Heart left ventricle (tissue), 16 donors: ENCODE data around the gene TAF10. TPM values are rescaled to one million over a fixed set of nuclear protein-coding genes. Genes with fewer than 3 reads are reported as not detected.

Source experiments
- ATAC-seq, 4 donors: fragments of 200-7000 bp; cut with Tn5 transposase; one replicate each; pipeline ENCODE4 v1.9.1; 2020 to 2022; ENCODE audit warnings: moderate library complexity in 4 of 4, mild to moderate bottlenecking in 3 of 4, moderate number of reproducible peaks in 1 of 4
- DNase-seq, 5 donors: peaks; one replicate each; pipeline ENCODE4 v3.0.0-alpha.2; 2020
- H3K27ac ChIP-seq, 12 donors: fragments of 200-600 bp; sonication (generic) in 4 of 12; one replicate each; pipeline versions ENCODE4 v1.5.0 to v1.8.0; 2016 to 2022; ENCODE audit warnings: mild to moderate bottlenecking in 2 of 12
- H3K27me3 ChIP-seq, 9 donors: fragments of 200-600 bp; sonication (generic) in 2 of 9; one replicate each; pipeline versions ENCODE4 v1.5.1 to v1.8.0; 2016 to 2022; ENCODE audit warnings: mild to moderate bottlenecking in 3 of 9
- H3K36me3 ChIP-seq, 9 donors: fragments of 200-600 bp; sonication (generic) in 2 of 9; one replicate each; pipeline versions ENCODE4 v1.5.0 to v1.8.0; 2018 to 2022; ENCODE audit warnings: mild to moderate bottlenecking in 2 of 9
- H3K4me1 ChIP-seq, 12 donors: fragments of 200-600 bp; sonication (generic) in 4 of 12; one replicate each; pipeline versions ENCODE4 v1.5.0 to v1.8.0; 2016 to 2022; ENCODE audit warnings: mild to moderate bottlenecking in 3 of 12
- H3K4me3 ChIP-seq, 12 donors: fragments of 200-600 bp; sonication (generic) in 4 of 12; one replicate each; pipeline versions ENCODE4 v1.5.0 to v1.8.0; 2017 to 2022; ENCODE audit warnings: mild to moderate bottlenecking in 9 of 12, moderate library complexity in 4 of 12
- H3K9me3 ChIP-seq, 12 donors: fragments of 200-600 bp; sonication (generic) in 4 of 12; one replicate each; pipeline versions ENCODE4 v1.5.0 to v1.8.0; 2016 to 2022; ENCODE audit warnings: mild to moderate bottlenecking in 1 of 12
- CTCF ChIP-seq, 12 donors: fragments of 200-600 bp; sonication (generic) in 4 of 12; IDR thresholded peaks; one replicate each; pipeline versions ENCODE4 v1.5.0 to v1.8.0; 2018 to 2022; ENCODE audit warnings: antibody characterized with exemption in 12 of 12, mild to moderate bottlenecking in 5 of 12
- POLR2A ChIP-seq, 2 donors: fragments of 450-650 bp; IDR thresholded peaks; one replicate each; pipeline ENCODE4 v1.6.1; 2017; ENCODE audit warnings: antibody characterized with exemption in 2 of 2, mild to moderate bottlenecking in 2 of 2, moderate library complexity in 2 of 2
- WGBS, 4 donors: extraction: QIAGEN DNeasy Blood & Tissue Kit in 2 of 4; methylation state at CpG; one replicate each; pipeline versions ENCODE4 v1.1.5 to v1.1.7; 2013 to 2018; 5-methylcytosine and 5-hydroxymethylcytosine counted together
- intact Hi-C, 10 donors: fragments of 100-400 bp; cut with DNase I; formaldehyde crosslinking; loops; one replicate each; pipeline versions ENCODE4 v1.11.1 to v1.14.2; 2022
- polyA plus RNA-seq, 2 donors: library from polyadenylated mRNA; stranded (reverse); fragments of 200-250 nt; gene quantifications; one replicate each; pipeline ENCODE4 v1.2.3, GENCODE V29; 2013
- total RNA-seq, 9 donors: library from RNA; depleted of rRNA in 2 of 9; stranded (reverse); fragments of >200 nt in 2 of 9; fragmentation: NEBNext Ultra II Directional in 3 of 9; extraction: Animal tissue kit (Norgen Biotek cat#: 25700) in 3 of 9; gene quantifications; one replicate each; pipeline versions ENCODE4 v1.1.0 to v1.2.4, GENCODE V29; 2016 to 2023
- donor health status: ischemic (EF 13 %, LVEDD 7.1; RV severe dilation, severe dysfunction).
- donor health status: healthy with polysubstance abuse.
- donor health status: DM: no; HTN: yes; CAD: no.
- donor health status: DM: no; HTN: no; CAD: no.
- donor health status: ischemic (EF 25% LVEDD 6.9; RV normal size, moderate dysfunction).
- donor health status: ischemic (EF 25% LVEDD 5.7; RV mildly dilated, moderate dysfunction).
- donor health status: healthy.
- donor health status: DM: yes; HTN: yes; CAD: no.
- donor health status: ischemic (EF 35%, LVEDD 5.7; RV mildly dilated, moderate dysfunction).
- donor health status: nonischemic (EF 11% LVEDD 7.7; RV severe dilation, severe dysfunction).
- donor health status: DM: yes; HTN: yes; CAD: no.
- donor health status: PGD.
- donor health status: ischemic (EF 29% LVEDD 5.4; RV normal size, mild dysfunction).
- donor health status: nonischemic (EF 23%, LVEDD 6.1; RV moderate dilation, normal function).

Gene TAF10
- total and polyA plus RNA-seq, 11 donors: 42.3 to 155 (median 99.0) TPM

GRCh38 chr11:6655020-6655789, 43.2 kb upstream of the TAF10 start:
- DNase-seq (peak in 4 of 5 donors; percentile 42 to 64 (median 50)), ATAC-seq (peak; percentile 30 to 58 (median 53))
- peaks cover 0 to 51% (median 18%) of the 10 kb centered on the region in 12 donors for H3K4me1 ChIP-seq
- H3K9me3 ChIP-seq: no peaks in the 10 kb centered on the region
- WGBS, 4 donors: 1 to 16% (median 5%) methylated on average over 7 to 84 of the region's 84 CpGs
- peak overlapping the region; percentile 1 to 93 (median 81) for H3K27ac ChIP-seq
- H3K36me3 ChIP-seq: no peaks in the 10 kb centered on the region
- H3K27me3 ChIP-seq: peaks cover 0 to 8% (median 0%) of the 10 kb centered on the region in 9 donors
- TF ChIP-seq POLR2A (IDR thresholded peaks at IDR 0.05) (no peak), CTCF (IDR thresholded peaks at IDR 0.05) (no peak)
- intact Hi-C loops: loop anchor here in 1 of 10 donors (5.0 kb wide), 1 partner anchor 43 kb away; the partner anchor contains the start of gene TAF10
- H3K4me3 ChIP-seq: peak overlapping the region; percentile 20 to 68 (median 55)

- WGBS, 4 donors: 27 to 41% (median 29%) methylated on average over 9 of the region's 9 CpGs
These were observed 42.4 kb upstream of the TAF10 start for GRCh38 chr11:6654281-6655019.

GRCh38 chr11:6653656-6654055, 41.6 kb upstream of the TAF10 start:
- Histone ChIP-seq H3K4me3 (no peak overlapping the region), H3K9me3 (no peaks in the 10 kb centered on the region), H3K4me1 (peaks cover 0 to 57% (median 20%) of the 10 kb centered on the region in 12 donors), H3K27me3 (peaks cover 0 to 8% (median 0%) of the 10 kb centered on the region in 9 donors), H3K27ac (peak overlapping the region in 1 of 12 donors; percentile 83), H3K36me3 (no peaks in the 10 kb centered on the region)
- WGBS, 4 donors: 91 to 96% (median 93%) methylated on average over 2 of the region's 2 CpGs
- ATAC-seq: no peak
- DNase-seq: no peak
- TF ChIP-seq CTCF (IDR thresholded peaks at IDR 0.05) (no peak), POLR2A (IDR thresholded peaks at IDR 0.05) (no peak)
- intact Hi-C loops: no loop called here

More at GRCh38 chr11:6654281-6655019, 42.4 kb upstream of the TAF10 start:
- Histone ChIP-seq H3K27me3 (peaks cover 0 to 8% (median 0%) of the 10 kb centered on the region in 9 donors), H3K4me3 (peak overlapping the region in 11 of 12 donors; percentile 37 to 68 (median 56)), H3K27ac (peak overlapping the region in 11 of 12 donors; percentile 20 to 93 (median 83)), H3K9me3 (no peaks in the 10 kb centered on the region), H3K36me3 (no peaks in the 10 kb centered on the region), H3K4me1 (peaks cover 0 to 51% (median 18%) of the 10 kb centered on the region in 12 donors)
- TF ChIP-seq POLR2A (IDR thresholded peaks at IDR 0.05): no peak
- TF ChIP-seq CTCF (IDR thresholded peaks at IDR 0.05): no peak
- peak in 2 of 5 donors; percentile 45 to 62 for DNase-seq
- intact Hi-C loops: loop anchor here in 1 of 10 donors (5.0 kb wide), 1 partner anchor 42 kb away; the partner anchor contains the start of gene TAF10
- ATAC-seq: peak; percentile 13 to 68 (median 36)

- TF ChIP-seq POLR2A (IDR thresholded peaks at IDR 0.05) (no peak), CTCF (IDR thresholded peaks at IDR 0.05) (no peak)
- Histone ChIP-seq H3K4me3 (no peak overlapping the region), H3K27ac (peak overlapping the region in 1 of 12 donors; percentile 83), H3K9me3 (no peaks in the 10 kb centered on the region), H3K4me1 (peaks cover under 1 to 63% (median 25%) of the 10 kb centered on the region in 12 donors), H3K27me3 (peaks cover 0 to 8% (median 0%) of the 10 kb centered on the region in 9 donors), H3K36me3 (no peaks in the 10 kb centered on the region)
- intact Hi-C loops: no loop called here
- no peak for DNase-seq
- WGBS, 4 donors: 96 to 98% (median 97%) methylated on average over 1 of the region's 1 CpG
- no peak for ATAC-seq
These were observed 41.1 kb upstream of the TAF10 start for GRCh38 chr11:6653097-6653496.
